Panc1 (cell line): ENCODE results near the gene CARMIL1. TPM values are rescaled to one million over a fixed set of nuclear protein-coding genes. Genes with fewer than 3 reads are reported as not detected.

ENCODE experiments used
- ATAC-seq: fragments of 200-7000 bp; cut with Tn5 transposase; 2 replicates; pipeline ENCODE4 v1.9.1; 2020; ENCODE audit warnings: mild to moderate bottlenecking, moderate library complexity
- BruUV-seq: library from RNA; stranded (reverse); fragments of 400-500 nt; replicated peaks from 2 replicates; lab custom pipeline; 2021; lab: Mats Ljungman, UMichigan
- CTCF ChIA-PET: fragments of 300-600 bp; sonication (Branson Sonifier 250); formaldehyde crosslinking; loops from one replicate; lab custom pipeline; 2022; ENCODE audit warnings: antibody characterized with exemption; lab: Charles Lee
- POLR2A ChIA-PET: fragments of 300-600 bp; sonication (Branson Sonifier 250); formaldehyde crosslinking; loops from one replicate; lab custom pipeline; 2022; ENCODE audit warnings: antibody characterized with exemption; lab: Charles Lee
- DNase-seq: peaks from one replicate; pipeline ENCODE4 v3.0.0-alpha.2; 2010; ENCODE audit warnings: low read depth, low spot score
- H3K27ac ChIP-seq: 2 replicates; pipeline ENCODE4 v1.5.1; 2011; ENCODE audit warnings: mild to moderate bottlenecking, low read length, inconsistent platforms
- H3K27me3 ChIP-seq: fragments of 200-500 bp; sonication (Bioruptor generic); 2 replicates; pipeline ENCODE4 v1.6.0; 2014; ENCODE audit warnings: low read length, inconsistent platforms; ENCODE audit not compliant: control insufficient read depth, insufficient read depth
- H3K36me3 ChIP-seq: fragments of 200-500 bp; sonication (Bioruptor generic); 2 replicates; pipeline ENCODE4 v1.5.1; 2014; ENCODE audit warnings: inconsistent platforms, mild to moderate bottlenecking, low read length, moderate library complexity; ENCODE audit not compliant: control insufficient read depth, insufficient read depth
- H3K4me1 ChIP-seq: 2 replicates; pipeline ENCODE4 v1.5.1; 2011; ENCODE audit warnings: inconsistent platforms, mild to moderate bottlenecking, low read length, moderate library complexity; ENCODE audit not compliant: control insufficient read depth, insufficient read depth
- H3K4me3 ChIP-seq, 2 experiments: 2 replicates each; pipeline ENCODE4 v1.5.1; 2011 to 2012; ENCODE audit warnings: low read depth in 2 of 2, low read length in 2 of 2, mild to moderate bottlenecking in 2 of 2, inconsistent platforms in 1 of 2, moderate library complexity in 1 of 2
- H3K9me3 ChIP-seq: fragments of 200-500 bp; sonication (Bioruptor generic); 2 replicates; pipeline ENCODE4 v1.5.1; 2014; ENCODE audit warnings: low read depth, mild to moderate bottlenecking, inconsistent platforms, low read length, moderate library complexity; ENCODE audit not compliant: control insufficient read depth, insufficient read depth
- CTCF ChIP-seq: fragments of 450-650 bp; IDR thresholded peaks from 2 replicates; pipeline ENCODE4 v1.5.1; 2017; ENCODE audit warnings: mild to moderate bottlenecking
- POLR2AphosphoS5 ChIP-seq: IDR thresholded peaks from 2 replicates; pipeline ENCODE4 v1.6.1; 2012; ENCODE audit warnings: mild to moderate bottlenecking, low read depth, low read length, moderate library complexity
- SIN3A ChIP-seq: IDR thresholded peaks from 2 replicates; pipeline ENCODE4 v1.6.1; 2012; ENCODE audit warnings: low read depth, mild to moderate bottlenecking, low read length, moderate library complexity, borderline replicate concordance; ENCODE audit not compliant: insufficient read depth
- TCF7L2 ChIP-seq: IDR thresholded peaks from 2 replicates; pipeline ENCODE4 v1.6.1; 2011; ENCODE audit warnings: mild to moderate bottlenecking, low read depth, low read length, inconsistent platforms
- in situ Hi-C: cut with HindIII; loops from 2 replicates; pipeline ENCODE4 v1.10.0; 2016; ENCODE audit warnings: low sequenced_read_pairs, low pct_unique_long_range_greater_than_20kb
- intact Hi-C: fragments of 100-400 bp; cut with micrococcal nuclease; formaldehyde crosslinking; loops from one replicate; pipeline ENCODE4 v1.10.0; 2022; ENCODE audit not compliant: unreplicated experiment
- total RNA-seq: library from RNA; stranded (reverse); gene quantifications from one replicate; pipeline ENCODE4 v1.2.1, GENCODE V29; 2021; ENCODE audit not compliant: unreplicated experiment
- TF ChIP-seq, protein P1 (sequence below), 2 experiments: IDR thresholded peaks; 2 replicates each; pipeline ENCODE4 v1.6.1; 2011 to 2012; ENCODE audit warnings: low read depth in 2 of 2, control low read depth in 1 of 2, low read length in 1 of 2, mild to moderate bottlenecking in 1 of 2, moderate library complexity in 1 of 2; ENCODE audit not compliant: insufficient read depth in 1 of 2

CARMIL1 gene
- total RNA-seq, 1 experiment from 2014 or later: 4.0 TPM

- ChIA-PET POLR2A (no interaction called here), CTCF (no interaction called here)
- no peaks in the 10 kb centered on the region for H3K9me3 ChIP-seq
- no peaks in the 10 kb centered on the region for H3K36me3 ChIP-seq
- no peak overlapping the region for H3K27ac ChIP-seq
- H3K4me3 ChIP-seq: no peak overlapping the region
- in situ Hi-C loops: no loop called here
- DNase-seq (no peak), ATAC-seq (no peak)
- no TSS peak for BruUV-seq
- TF ChIP-seq, protein P1, sequence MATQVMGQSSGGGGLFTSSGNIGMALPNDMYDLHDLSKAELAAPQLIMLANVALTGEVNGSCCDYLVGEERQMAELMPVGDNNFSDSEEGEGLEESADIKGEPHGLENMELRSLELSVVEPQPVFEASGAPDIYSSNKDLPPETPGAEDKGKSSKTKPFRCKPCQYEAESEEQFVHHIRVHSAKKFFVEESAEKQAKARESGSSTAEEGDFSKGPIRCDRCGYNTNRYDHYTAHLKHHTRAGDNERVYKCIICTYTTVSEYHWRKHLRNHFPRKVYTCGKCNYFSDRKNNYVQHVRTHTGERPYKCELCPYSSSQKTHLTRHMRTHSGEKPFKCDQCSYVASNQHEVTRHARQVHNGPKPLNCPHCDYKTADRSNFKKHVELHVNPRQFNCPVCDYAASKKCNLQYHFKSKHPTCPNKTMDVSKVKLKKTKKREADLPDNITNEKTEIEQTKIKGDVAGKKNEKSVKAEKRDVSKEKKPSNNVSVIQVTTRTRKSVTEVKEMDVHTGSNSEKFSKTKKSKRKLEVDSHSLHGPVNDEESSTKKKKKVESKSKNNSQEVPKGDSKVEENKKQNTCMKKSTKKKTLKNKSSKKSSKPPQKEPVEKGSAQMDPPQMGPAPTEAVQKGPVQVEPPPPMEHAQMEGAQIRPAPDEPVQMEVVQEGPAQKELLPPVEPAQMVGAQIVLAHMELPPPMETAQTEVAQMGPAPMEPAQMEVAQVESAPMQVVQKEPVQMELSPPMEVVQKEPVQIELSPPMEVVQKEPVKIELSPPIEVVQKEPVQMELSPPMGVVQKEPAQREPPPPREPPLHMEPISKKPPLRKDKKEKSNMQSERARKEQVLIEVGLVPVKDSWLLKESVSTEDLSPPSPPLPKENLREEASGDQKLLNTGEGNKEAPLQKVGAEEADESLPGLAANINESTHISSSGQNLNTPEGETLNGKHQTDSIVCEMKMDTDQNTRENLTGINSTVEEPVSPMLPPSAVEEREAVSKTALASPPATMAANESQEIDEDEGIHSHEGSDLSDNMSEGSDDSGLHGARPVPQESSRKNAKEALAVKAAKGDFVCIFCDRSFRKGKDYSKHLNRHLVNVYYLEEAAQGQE (IDR thresholded peaks at IDR 0.05; ENCODE audit: insufficient read depth in 1 of 2, low read depth in 2 of 2, low read length in 1 of 2): no peak
- no peak for TF ChIP-seq POLR2AphosphoS5
- no peak for TF ChIP-seq CTCF
- TF ChIP-seq SIN3A: no peak
- TF ChIP-seq TCF7L2: no peak
- H3K4me1 ChIP-seq: no peaks in the 10 kb centered on the region
- intact Hi-C loops: no loop called here
- H3K27me3 ChIP-seq: no peaks in the 10 kb centered on the region
Measured at GRCh38 chr6:25332655-25333071, 53.5 kb downstream of the CARMIL1 start.

DNA sequence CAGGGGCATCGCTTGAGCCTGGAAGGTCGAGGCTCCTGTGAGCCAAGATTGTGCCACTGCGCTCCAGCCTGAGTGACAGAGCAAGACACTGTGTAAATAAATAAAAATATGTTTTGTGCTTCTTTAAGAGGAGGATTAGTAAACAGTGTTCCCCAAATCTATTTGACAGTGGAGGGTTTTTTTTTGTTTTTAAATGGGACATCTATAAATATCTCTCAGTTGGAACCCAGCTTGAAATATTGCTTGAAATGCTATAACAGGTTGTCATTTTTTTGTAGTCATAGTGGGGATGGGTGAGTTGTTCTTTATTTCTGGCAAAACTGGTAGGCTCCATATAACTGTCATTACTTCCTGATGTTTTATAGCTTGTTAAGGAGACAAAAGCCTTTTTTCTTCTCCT lies 54.3 kb downstream of the CARMIL1 start:
- H3K27me3 ChIP-seq: no peaks in the 10 kb centered on the region
- ChIA-PET POLR2A (no interaction called here), CTCF (interaction anchor here (1.2 kb wide), 1 partner anchor 110 kb away, joined by 4 read pairs; no protein-coding TSS in a partner anchor)
- intact Hi-C loops (no loop called here), in situ Hi-C loops (no loop called here)
- DNase-seq: no peak
- no peak overlapping the region for H3K27ac ChIP-seq
- no peaks in the 10 kb centered on the region for H3K4me1 ChIP-seq
- no peaks in the 10 kb centered on the region for H3K9me3 ChIP-seq
- no TSS peak for BruUV-seq
- TF ChIP-seq SIN3A: no peak
- no peak for TF ChIP-seq POLR2AphosphoS5
- TF ChIP-seq CTCF: no peak
- TF ChIP-seq, protein P1 (IDR thresholded peaks at IDR 0.05; ENCODE audit: insufficient read depth in 1 of 2, low read depth in 2 of 2, low read length in 1 of 2): no peak
- no peak overlapping the region for H3K4me3 ChIP-seq
- no peaks in the 10 kb centered on the region for H3K36me3 ChIP-seq
- ATAC-seq: no peak
